Esophagus muscularis mucosa (tissue), 3 donors: ENCODE results near the gene CD38.

Experiments
- POLR2A ChIP-seq: fragments of 450-650 bp; IDR thresholded peaks from one replicate; pipeline ENCODE4 v1.6.1; 2017; ENCODE audit warnings: antibody characterized with exemption, moderate library complexity, mild to moderate bottlenecking, low read depth
- TF ChIP-seq, protein P1 (sequence below), 3 experiments: fragments of 200-600 bp in 2 of 3; fragments of 450-650 bp in 1 of 3; sonication (generic) in 2 of 3; IDR thresholded peaks; one replicate each; pipeline ENCODE4 v1.5.1; 2017 to 2019; ENCODE audit warnings: antibody characterized with exemption in 3 of 3, mild to moderate bottlenecking in 2 of 3, moderate library complexity in 1 of 3

DNA sequence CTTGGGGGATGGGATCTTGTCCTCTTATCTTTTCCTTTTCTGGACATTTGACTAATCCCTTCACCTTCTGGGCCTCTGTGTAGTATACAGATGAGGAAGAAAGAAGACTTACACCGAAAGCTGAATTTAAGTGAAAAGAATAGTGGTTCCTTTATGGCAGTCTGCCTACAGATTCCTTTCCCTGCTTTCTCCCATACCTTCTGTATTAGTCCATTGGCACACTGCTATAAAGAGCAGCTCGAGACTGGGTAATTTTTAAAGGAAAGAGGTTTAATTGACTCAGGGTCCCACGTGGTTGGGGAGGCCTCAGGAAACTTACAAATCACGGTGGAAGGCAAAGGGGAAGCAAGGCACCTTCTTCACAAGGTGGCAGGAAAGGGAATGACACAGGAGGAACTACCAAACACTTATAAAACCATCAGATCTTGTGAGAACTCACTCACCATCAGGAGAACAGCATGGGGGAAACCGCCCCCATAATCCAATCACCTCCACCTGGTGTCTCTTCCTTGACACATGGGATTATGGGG lies 34.0 kb upstream of the CD38 start:
- no peak for TF ChIP-seq POLR2A
- TF ChIP-seq, protein P1, sequence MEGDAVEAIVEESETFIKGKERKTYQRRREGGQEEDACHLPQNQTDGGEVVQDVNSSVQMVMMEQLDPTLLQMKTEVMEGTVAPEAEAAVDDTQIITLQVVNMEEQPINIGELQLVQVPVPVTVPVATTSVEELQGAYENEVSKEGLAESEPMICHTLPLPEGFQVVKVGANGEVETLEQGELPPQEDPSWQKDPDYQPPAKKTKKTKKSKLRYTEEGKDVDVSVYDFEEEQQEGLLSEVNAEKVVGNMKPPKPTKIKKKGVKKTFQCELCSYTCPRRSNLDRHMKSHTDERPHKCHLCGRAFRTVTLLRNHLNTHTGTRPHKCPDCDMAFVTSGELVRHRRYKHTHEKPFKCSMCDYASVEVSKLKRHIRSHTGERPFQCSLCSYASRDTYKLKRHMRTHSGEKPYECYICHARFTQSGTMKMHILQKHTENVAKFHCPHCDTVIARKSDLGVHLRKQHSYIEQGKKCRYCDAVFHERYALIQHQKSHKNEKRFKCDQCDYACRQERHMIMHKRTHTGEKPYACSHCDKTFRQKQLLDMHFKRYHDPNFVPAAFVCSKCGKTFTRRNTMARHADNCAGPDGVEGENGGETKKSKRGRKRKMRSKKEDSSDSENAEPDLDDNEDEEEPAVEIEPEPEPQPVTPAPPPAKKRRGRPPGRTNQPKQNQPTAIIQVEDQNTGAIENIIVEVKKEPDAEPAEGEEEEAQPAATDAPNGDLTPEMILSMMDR (IDR thresholded peaks at IDR 0.05), result no peak
